RWPE1 (cell line): ENCODE results near the gene NRXN3.

Experiments
- CTCF ChIA-PET: fragments of 350-600 bp; sonication (Branson Sonifier 250); formaldehyde crosslinking; extraction: SDS; loops from one replicate; lab custom pipeline; 2021; lab: Yijun Ruan, JAX
- POLR2A ChIA-PET: fragments of 400-600 bp; formaldehyde crosslinking; extraction: SDS; loops from one replicate; lab custom pipeline; 2020; ENCODE audit warnings: antibody characterized with exemption; ENCODE audit not compliant: low non-redundant PET; lab: Yijun Ruan, JAX
- DNase-seq: peaks from one replicate; pipeline ENCODE4 v3.0.0; 2012; ENCODE audit warnings: low spot score
- H3K27ac ChIP-seq: fragments of 450-650 bp; 2 replicates; pipeline ENCODE4 v1.5.1; 2017
- CTCF ChIP-seq: fragments of 450-650 bp; conservative IDR thresholded peaks from 2 replicates; pipeline ENCODE4 v1.5.1; 2017; ENCODE audit warnings: low read depth, mild to moderate bottlenecking

Gene NRXN3

GRCh38 chr14:79281244-79282152 lies 1111.3 kb downstream of the NRXN3 start:
- ChIA-PET CTCF (interaction anchor here (0.6 kb wide), 1 partner anchor 493 kb away, joined by 3 read pairs; no protein-coding TSS in a partner anchor), POLR2A (no interaction called here)
- DNase-seq: no peak
- TF ChIP-seq CTCF: no peak
- no peak overlapping the region for H3K27ac ChIP-seq

- TF ChIP-seq CTCF: no peak
- no peak overlapping the region for H3K27ac ChIP-seq
- no peak for DNase-seq
- ChIA-PET CTCF (no interaction called here), POLR2A (no interaction called here)
Observed at GRCh38 chr14:79284621-79285020, 1114.4 kb downstream of the NRXN3 start.

GRCh38 chr14:79285263-79285662 lies 1115.1 kb downstream of the NRXN3 start:
- no peak overlapping the region for H3K27ac ChIP-seq
- DNase-seq: no peak
- POLR2A ChIA-PET: no interaction called here
- CTCF ChIA-PET: interaction anchor here (0.5 kb wide), 1 partner anchor 260 kb away, joined by 3 read pairs; no protein-coding TSS in a partner anchor
- TF ChIP-seq CTCF: no peak

- ChIA-PET CTCF (interaction anchor here (1.1 kb wide), 1 partner anchor 39 kb away, joined by 4 read pairs; no protein-coding TSS in a partner anchor), POLR2A (no interaction called here)
- no peak for TF ChIP-seq CTCF
- H3K27ac ChIP-seq: no peak overlapping the region
- DNase-seq: no peak
Observed at GRCh38 chr14:79287976-79288375, 1117.8 kb downstream of the NRXN3 start.

- DNase-seq: no peak
- TF ChIP-seq CTCF: no peak
- no peak overlapping the region for H3K27ac ChIP-seq
- ChIA-PET POLR2A (no interaction called here), CTCF (no interaction called here)
Observed at GRCh38 chr14:79293482-79294177, 1123.5 kb downstream of the NRXN3 start.

GRCh38 chr14:79294499-79294898 lies 1124.3 kb downstream of the NRXN3 start:
- TF ChIP-seq CTCF: no peak
- H3K27ac ChIP-seq: no peak overlapping the region
- POLR2A ChIA-PET: no interaction called here
- DNase-seq: no peak
- CTCF ChIA-PET: no interaction called here
